Astrocyte (in vitro differentiated cells and primary cell): Measurements from ENCODE around the gene SUPT3H. TPM values are rescaled to one million over a fixed set of nuclear protein-coding genes. Genes with fewer than 3 reads are reported as not detected.

Source experiments
- DNase-seq: peaks from one replicate; pipeline ENCODE4 v3.0.0-alpha.2; 2010; ENCODE audit warnings: low read depth
- FAIRE-seq: peaks from 2 replicates; lab custom pipeline; 2011; peaks lifted over from hg19 to GRCh38; lab: Jason Lieb, UNC
- H2AFZ ChIP-seq: 2 replicates; pipeline ENCODE4 v1.6.0; 2012; ENCODE audit warnings: low read depth, low read length, inconsistent platforms
- H3K27ac ChIP-seq: 2 replicates; pipeline ENCODE4 v1.5.1; 2011; ENCODE audit warnings: low read depth, low read length, inconsistent platforms
- H3K27me3 ChIP-seq: 2 replicates; pipeline ENCODE4 v1.6.0; 2011; ENCODE audit warnings: low read length, inconsistent platforms; ENCODE audit not compliant: insufficient read depth
- H3K36me3 ChIP-seq: 2 replicates; pipeline ENCODE4 v1.5.1; 2011; ENCODE audit warnings: low read length, inconsistent platforms; ENCODE audit not compliant: insufficient read depth
- H3K4me1 ChIP-seq: 2 replicates; pipeline ENCODE4 v1.5.1; 2011; ENCODE audit warnings: low read length, inconsistent platforms; ENCODE audit not compliant: insufficient read depth
- H3K4me2 ChIP-seq: 2 replicates; pipeline ENCODE4 v1.6.0; 2012; ENCODE audit warnings: low read length, inconsistent platforms
- H3K4me3 ChIP-seq: 2 replicates; pipeline ENCODE4 v1.5.1; 2011; ENCODE audit warnings: low read depth, mild to moderate bottlenecking, low read length, inconsistent platforms; ENCODE audit not compliant: insufficient read depth
- H3K79me2 ChIP-seq: 2 replicates; pipeline ENCODE4 v1.6.0; 2012; ENCODE audit warnings: mild to moderate bottlenecking, low read length, inconsistent platforms; ENCODE audit not compliant: insufficient read depth
- H3K9ac ChIP-seq: 2 replicates; pipeline ENCODE4 v1.6.0; 2012; ENCODE audit warnings: mild to moderate bottlenecking, low read length, inconsistent platforms
- H3K9me3 ChIP-seq: 2 replicates; pipeline ENCODE4 v1.5.1; 2012; ENCODE audit warnings: low read depth, mild to moderate bottlenecking, low read length, inconsistent platforms; ENCODE audit not compliant: insufficient read depth
- H4K20me1 ChIP-seq: 2 replicates; pipeline ENCODE4 v1.6.0; 2012; ENCODE audit warnings: low read length, inconsistent platforms; ENCODE audit not compliant: insufficient read depth
- H3K27ac Mint-ChIP-seq: one replicate; pipeline ENCODE4 v1.8.0; 2021; ENCODE audit warnings: mild to moderate bottlenecking, mixed read lengths; ENCODE audit not compliant: unreplicated experiment
- H3K27me3 Mint-ChIP-seq: one replicate; pipeline ENCODE4 v1.8.0; 2021; ENCODE audit warnings: low read depth, mixed read lengths; ENCODE audit not compliant: unreplicated experiment
- H3K36me3 Mint-ChIP-seq: one replicate; pipeline ENCODE4 v1.8.0; 2021; ENCODE audit warnings: low read depth, mixed read lengths; ENCODE audit not compliant: unreplicated experiment
- H3K4me1 Mint-ChIP-seq: one replicate; pipeline ENCODE4 v1.8.0; 2021; ENCODE audit warnings: low read depth, mixed read lengths; ENCODE audit not compliant: unreplicated experiment
- H3K4me3 Mint-ChIP-seq: one replicate; pipeline ENCODE4 v1.8.0; 2021; ENCODE audit warnings: mild to moderate bottlenecking, moderate library complexity, mixed read lengths; ENCODE audit not compliant: unreplicated experiment
- H3K9me3 Mint-ChIP-seq: one replicate; pipeline ENCODE4 v1.8.0; 2021; ENCODE audit warnings: mild to moderate bottlenecking, mixed read lengths; ENCODE audit not compliant: unreplicated experiment
- CTCF ChIP-seq: IDR thresholded peaks from 2 replicates; pipeline ENCODE4 v1.5.1; 2011; ENCODE audit warnings: low read depth, mild to moderate bottlenecking, inconsistent platforms, low read length, moderate library complexity; ENCODE audit not compliant: insufficient read depth
- EZH2 ChIP-seq: IDR thresholded peaks from 2 replicates; pipeline ENCODE4 v1.6.1; 2012; ENCODE audit warnings: mild to moderate bottlenecking, low read length, inconsistent platforms; ENCODE audit not compliant: insufficient read depth
- microRNA-seq: library from miRNA; unstranded; fragments of <30 nt; microRNA quantifications from one replicate; pipeline ENCODE4 v1.2.0, GENCODE V29; 2020
- total RNA-seq: library from RNA; stranded (reverse); gene quantifications from 2 replicates; pipeline ENCODE4 v1.2.1, GENCODE V29; 2021

The SUPT3H gene
- total RNA-seq, 1 donor from 2014 or later, result 12.4 TPM

GRCh38 chr6:44779130-44779826 lies 598.5 kb downstream of the SUPT3H start:
- Histone ChIP-seq H3K27me3 (no peaks in the 10 kb centered on the region), H2AFZ (no peak overlapping the region), H3K4me1 (no peaks in the 10 kb centered on the region), H3K4me2 (no peak overlapping the region), H3K4me3 (no peak overlapping the region), H3K9ac (no peak overlapping the region), H3K27ac (no peak overlapping the region), H3K79me2 (no peaks in the 10 kb centered on the region), H4K20me1 (no peaks in the 10 kb centered on the region), H3K9me3 (peaks cover 3% of the 10 kb centered on the region), H3K36me3 (no peaks in the 10 kb centered on the region)
- peaks cover 1% of the 10 kb centered on the region for H3K4me1 Mint-ChIP-seq
- TF ChIP-seq EZH2 (no peak), CTCF (no peak)
- DNase-seq (no peak), FAIRE-seq (no peak)
- H3K4me3 Mint-ChIP-seq, result no peak overlapping the region
- peaks cover 4% of the 10 kb centered on the region for H3K9me3 Mint-ChIP-seq
- no peaks in the 10 kb centered on the region for H3K36me3 Mint-ChIP-seq
- H3K27ac Mint-ChIP-seq, result no peak overlapping the region
- peaks cover 6% of the 10 kb centered on the region for H3K27me3 Mint-ChIP-seq

Small RNA genes lying within 50 kb of the gene (microRNA-seq; reads per million reads assigned to microRNA genes)
- gene MIR586, result 1.1 reads per million

Other genes starting within 250 kb of the SUPT3H start
- gene RUNX2, start 49.6 kb downstream of the SUPT3H start, total RNA-seq, result 26.1 and 32.6 TPM in 2 replicates